ENCODE data around the gene ZNF613.
"Not testable (repeated sequence)": the region's sequence is repeated elsewhere in the genome, so short reads cannot be mapped to it uniquely, and the experiment has no call there.

GRCh38 chr19:51975787-51976186 lies 48.5 kb downstream of the ZNF613 start:
- TF ChIP-seq POLR2A, CTCF (IDR thresholded peaks at IDR 0.05): not testable (repeated sequence)

Data from right lobe of liver (tissue), 4 donors.